Measurements from ENCODE around the gene OSBPL6.
"Not testable (repeated sequence)": the region's sequence is repeated elsewhere in the genome, so short reads cannot be mapped to it uniquely, and the experiment has no call there.

Gene OSBPL6

DNA sequence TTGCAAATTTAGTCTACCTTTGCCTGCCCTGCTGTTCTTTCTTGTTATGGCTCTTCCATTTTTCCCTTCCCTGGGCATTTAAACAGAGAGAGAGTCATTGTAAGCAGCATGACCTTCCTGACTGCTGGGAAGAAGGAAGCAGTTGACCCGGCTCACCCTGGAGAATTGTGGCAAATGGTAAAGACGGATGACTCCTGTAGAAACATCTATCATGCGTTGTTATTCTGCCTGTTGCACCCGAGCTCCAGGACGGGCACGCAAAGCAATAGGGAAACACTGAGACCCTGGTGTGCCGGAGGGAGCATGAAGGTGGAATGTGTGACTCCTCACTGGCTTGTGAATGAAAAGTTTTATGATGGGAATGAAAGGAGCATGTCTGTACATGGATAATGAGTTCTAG, 113.3 kb downstream of the OSBPL6 start:
- DNase-seq: no peak

DNA sequence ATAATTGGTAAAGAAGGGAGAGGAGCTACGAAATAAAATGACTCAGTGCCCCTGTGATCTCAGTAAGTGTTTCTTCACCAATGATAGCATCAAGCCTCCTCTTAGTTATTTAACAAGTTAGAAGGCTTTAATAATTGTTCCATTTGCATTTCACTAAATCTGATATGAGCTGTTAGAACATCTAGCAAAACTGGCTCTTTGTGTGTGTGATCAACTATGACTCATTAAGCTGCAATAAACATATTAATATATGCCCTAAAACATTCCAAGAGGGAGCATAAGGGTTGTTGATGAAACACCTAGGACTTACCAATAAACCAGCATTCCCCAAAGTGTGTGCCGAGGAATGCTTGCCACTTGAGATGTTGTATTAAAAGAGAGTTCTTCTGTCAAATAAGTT, 115.2 kb downstream of the OSBPL6 start:
- DNase-seq: no peak

DNA sequence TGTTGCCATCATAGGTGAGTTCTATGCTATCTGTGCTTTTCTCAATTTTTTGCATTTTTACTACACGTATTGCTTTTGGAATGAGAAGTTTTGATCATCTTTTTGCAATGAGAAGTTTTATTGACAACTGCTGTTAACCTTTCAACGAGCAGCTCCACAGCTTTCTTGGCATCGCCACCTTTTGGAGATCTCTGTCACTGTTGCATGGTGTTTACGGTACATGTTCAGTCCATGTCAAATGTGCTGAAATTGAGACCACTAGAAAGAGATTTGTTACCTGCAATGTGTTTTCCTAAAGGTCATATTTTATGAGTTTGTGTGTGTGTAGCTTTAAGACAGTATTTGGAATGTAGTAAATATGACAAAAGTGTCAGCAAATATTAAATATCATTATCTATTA, 120.8 kb downstream of the OSBPL6 start:
- no peak for DNase-seq

DNA sequence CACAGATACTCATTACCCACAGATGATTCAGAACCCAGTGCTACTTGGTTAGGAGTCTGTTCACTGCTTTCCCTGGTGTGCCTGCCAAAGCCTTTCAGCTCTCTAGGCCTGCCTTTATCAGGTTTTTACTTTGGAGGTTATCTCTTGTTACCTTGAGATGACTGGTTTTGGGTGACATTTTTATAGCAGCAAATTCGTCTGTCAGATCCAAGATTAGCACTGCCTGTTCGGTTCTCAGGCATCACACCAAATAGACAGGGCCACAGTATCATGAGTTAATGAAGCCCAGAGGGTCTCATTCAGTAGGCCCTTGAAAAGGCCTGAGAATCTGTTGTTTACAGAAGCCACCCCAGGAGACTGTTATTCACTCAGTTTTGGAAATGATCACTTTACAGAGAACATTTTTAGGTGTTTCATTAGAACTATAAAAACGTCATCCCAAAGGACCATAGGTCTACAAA, 121.2 kb downstream of the OSBPL6 start:
- DNase-seq: no peak

DNA sequence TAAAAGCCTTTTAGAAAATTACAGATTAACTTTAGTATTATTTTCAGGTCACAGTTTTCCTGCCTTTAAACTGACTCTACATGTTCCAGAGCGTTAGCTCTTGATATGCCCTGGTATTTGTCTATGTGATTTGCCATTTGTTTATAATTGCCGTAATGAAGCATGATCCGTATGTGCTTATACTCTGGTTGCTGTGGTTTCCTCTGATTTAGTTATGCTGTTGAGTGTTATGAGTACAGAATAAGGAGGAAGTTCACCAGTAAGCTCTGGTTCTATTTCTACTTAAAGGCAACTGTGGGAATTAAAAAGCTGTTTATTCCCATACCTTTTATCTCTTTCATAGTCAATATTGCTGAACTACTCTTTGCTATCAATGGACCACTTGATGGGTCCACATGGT, 123.5 kb downstream of the OSBPL6 start:
- no peak for DNase-seq

DNA sequence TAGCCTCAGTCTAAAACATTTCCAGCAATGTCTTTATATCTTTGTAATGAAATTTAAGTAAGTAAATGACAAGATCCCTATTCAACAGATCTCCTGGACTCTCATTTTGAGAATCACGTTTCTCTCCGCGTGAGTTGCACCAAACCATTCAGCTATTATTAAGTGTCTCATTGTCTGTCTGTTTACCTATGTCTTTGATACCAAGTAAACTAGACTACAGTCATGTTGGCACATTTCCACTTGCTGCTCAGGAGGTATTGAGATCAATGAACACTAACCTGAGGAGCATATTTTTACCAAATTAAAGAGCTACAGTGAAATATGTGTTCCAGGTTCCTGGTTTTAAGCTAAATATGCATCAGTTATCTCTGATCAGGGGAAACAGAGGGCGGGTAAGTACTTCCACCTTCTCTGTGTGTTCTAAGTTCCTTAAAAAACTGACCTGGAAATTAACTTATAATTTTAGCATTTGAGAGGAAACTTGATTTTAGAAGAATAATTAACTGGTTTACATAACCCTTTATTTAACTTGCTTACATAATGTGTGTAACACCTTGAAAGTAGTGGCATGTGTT, 125.8 kb downstream of the OSBPL6 start:
- DNase-seq: no peak

DNA sequence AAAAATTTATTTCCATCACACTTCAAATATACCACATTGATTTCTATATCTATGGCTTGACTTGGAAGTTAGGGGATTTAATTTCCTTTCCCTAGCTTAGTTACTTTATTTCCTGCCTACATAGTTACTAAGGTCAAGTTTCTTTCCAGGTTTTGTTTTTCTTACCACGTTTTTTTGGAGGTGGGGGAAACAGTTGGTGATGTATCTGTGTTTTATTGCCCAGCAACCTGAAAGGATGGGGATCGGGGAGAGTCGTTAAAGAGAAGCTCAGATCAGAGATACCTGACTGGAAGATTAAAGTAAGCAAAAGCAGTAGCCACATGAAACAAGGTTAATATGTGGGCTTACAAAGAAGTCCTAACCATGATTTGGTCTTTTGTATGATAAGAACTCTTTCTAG, 127.8 kb downstream of the OSBPL6 start:
- no peak for DNase-seq

DNA sequence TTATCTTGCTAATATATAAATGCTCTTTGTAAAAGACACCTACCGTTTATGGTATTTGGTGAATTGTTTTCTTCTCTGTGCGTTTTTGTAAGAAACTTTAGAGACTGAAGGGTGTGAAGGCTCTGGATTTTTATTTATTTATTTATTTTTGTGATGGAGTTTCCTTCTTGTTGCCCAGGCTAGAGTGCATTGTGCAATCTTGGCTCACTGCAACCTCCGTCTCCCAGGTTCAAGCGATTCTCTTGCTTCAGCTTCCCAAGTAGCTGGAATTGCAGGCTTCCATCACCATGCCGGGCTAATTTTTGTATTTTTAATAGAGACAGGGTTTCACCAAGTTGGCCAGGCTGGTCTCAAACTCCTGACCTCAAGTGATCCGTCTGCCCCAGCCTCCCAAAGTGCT, 129.0 kb downstream of the OSBPL6 start:
- not testable (repeated sequence) for DNase-seq

DNA sequence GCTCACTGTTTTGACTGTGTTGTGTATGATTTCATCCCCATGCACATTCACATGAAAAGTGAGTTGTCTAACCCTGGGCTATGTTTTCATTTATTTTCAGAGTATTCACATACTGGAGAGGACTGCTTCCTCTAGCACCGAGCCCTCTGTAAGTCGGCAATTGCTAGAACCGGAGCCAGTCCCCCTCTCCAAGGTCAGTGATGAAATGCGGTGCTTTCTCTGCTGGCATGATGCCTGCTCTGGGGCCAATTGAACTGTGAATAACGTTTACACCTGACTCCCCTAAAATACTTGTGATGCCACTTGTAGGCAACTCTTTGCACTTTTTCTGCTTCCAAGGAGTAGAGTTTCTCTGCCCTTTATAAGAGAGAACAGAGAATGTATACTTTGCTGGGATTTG, 129.8 kb downstream of the OSBPL6 start:
- DNase-seq: no peak

DNA sequence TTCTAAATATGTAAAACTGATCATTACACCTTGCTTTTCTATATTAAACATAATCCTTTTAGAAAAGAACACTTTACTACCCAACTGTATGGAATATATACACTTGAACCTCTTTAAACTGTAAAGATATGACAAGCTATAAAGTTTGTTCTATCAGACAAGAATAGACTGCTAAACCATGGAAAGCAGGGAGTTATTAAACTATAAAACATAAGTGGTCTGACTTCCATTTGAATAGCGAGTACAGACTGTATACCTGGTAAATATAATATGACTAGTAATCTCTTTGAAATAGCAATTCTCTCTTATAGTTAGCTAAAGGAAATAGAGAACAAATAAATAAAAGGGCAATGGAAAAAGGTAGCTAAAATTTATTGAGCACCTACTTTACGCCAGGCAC, 131.0 kb downstream of the OSBPL6 start:
- no peak for DNase-seq

DNA sequence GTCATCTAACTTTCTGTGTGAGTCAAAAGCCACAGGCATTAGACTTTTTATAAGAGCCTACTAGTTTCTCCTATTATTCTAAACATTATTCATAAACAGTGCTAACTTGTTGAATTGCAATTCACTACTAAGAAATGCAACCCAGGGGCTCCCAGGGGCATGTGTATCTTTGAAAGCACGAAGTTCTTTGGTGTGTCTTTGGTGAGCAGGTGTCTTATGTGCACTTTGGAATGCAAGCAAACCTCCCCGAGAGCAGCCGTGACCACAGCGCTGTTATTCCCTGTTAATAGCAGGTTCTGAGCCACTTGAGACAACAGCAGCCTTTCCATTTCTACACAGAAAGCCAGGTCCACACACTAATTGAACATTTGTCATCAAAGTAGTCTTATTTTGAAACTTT, 133.2 kb downstream of the OSBPL6 start:
- DNase-seq: no peak

DNA sequence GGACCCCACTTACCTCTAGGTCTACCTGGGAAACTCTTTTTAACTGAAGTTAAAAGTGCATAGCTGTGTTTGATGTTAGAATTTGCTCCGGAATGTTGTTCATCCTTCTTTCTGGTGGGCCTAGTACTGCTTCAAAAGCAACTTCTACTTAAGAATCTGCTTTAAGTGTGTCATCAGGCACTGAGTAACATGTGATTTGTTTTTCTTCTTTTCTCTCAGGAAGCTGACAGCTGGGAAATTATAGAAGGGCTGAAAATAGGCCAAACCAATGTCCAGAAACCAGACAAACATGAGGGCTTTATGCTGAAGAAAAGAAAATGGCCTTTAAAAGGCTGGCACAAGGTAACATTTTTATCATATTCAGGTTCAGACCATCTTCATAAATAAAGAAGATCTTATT, 133.7 kb downstream of the OSBPL6 start:
- no peak for DNase-seq

DNA sequence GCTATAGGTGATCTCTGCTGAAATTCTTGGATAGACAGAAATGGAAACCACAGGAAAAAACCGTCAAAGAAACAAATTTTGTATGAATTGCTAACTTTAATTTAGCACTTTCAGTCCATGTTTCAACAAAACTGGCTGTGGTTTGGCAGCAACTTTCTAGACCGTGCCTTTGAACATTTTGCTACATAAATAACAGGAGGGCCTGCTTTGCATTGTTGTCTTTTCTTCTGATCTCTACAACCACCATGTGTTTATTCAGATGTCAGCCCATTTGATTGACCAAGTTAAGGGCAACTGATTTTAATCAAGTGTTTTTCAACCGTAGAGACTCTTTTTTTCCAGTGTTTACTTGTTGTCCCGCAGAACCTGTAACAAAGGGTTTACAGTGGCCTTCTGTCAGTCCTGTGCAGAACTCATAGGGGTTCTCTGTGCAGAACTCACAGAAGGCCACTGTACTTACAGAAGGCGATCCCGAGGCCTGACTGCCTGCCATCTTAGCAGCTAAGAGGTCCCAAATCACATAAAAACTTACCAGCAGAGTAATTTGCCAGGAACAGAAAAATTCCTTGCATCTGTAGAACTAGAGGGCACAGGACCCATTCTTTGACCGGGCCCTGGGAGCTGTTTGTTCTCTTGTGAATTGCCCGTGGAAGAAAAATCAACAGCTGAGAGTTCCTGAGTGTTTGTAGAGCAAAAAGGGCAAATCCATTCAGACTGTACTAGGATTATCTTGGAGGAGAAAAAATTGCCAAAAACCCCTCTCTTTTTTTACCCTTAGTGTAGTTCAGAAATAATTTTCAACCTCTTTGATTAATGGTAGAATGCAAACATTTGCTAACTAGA, 136.1 kb downstream of the OSBPL6 start:
- DNase-seq: no peak

DNA sequence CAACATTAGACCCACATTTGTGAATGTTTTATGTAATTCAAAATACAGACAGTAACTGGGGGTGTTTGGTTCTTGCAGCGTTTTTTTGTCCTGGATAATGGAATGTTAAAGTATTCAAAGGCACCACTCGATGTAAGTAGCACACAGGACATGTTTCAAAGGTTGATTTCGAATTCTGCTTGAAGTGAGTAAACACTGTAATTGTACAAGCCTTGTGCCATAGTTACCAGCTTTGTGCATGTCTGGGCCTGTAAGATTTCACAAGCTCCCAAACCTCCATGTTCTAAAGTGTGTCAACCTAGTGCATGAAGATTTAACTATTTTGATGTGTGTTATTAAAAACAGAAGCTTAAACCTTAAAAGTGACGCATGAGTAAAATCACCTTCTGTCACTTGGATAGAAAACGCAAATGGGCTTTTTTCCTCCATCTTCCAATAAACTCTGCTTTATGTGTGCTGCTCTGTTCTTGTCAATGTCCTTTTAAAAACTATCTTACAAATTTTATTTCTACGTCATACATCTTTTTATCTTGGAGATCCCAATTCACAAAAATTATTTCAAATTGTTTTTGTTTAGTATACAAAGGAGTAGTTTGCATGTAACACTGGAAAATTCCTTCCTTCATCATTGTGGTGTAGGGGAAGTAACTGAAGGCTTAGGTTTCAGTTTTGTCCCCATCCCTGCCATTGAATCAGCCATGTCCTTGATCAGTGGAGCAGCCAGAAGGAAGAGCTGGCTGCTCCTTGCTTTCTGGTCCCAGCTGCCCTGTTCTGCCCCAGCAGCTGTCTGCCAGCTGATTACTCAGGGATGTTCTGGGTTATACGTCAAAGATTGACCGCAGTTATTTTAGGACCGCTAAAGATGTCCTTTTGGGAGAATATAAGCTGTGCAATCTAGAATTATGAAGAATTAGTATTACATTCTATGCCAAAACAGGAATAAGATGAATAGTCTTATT, 137.4 kb downstream of the OSBPL6 start:
- no peak for DNase-seq

DNA sequence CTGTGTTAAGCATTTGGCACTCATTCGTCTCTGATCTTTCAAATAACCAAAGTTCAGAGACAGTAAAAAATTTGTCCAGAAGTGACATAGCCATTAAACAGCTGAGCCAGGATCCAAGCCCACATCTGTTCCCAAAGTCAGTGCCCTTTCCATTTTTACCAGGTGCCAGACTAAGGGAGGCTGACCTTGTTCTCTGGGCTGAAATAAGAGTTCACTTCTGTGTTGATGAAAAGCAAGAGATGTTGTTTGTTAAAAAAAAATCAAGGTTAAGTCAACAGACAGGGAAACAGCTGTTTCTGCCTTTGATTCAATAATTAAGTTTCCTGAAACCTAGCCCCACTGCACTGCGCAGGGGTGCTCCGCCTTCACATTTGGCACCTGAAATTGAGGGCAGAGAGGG, 139.5 kb downstream of the OSBPL6 start:
- no peak for DNase-seq

DNA sequence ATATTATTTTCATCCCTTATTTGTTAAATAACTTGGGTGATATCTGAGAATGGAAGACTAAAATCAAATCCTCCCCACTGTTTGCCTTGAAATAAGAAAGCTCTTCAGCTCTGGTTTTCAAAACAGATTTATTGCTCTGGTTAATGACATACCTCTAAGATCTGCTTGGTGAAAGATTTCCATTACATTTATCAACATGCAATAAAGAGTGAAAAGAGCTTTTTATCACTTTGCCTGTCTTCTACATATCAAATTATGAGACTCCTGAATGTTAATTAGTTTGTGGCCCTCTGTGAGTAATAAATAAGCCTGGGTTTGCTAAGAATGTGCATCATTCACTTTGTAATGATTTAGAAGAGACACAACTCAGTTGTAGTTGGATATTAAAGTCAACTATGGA, 140.9 kb downstream of the OSBPL6 start:
- no peak for DNase-seq

DNA sequence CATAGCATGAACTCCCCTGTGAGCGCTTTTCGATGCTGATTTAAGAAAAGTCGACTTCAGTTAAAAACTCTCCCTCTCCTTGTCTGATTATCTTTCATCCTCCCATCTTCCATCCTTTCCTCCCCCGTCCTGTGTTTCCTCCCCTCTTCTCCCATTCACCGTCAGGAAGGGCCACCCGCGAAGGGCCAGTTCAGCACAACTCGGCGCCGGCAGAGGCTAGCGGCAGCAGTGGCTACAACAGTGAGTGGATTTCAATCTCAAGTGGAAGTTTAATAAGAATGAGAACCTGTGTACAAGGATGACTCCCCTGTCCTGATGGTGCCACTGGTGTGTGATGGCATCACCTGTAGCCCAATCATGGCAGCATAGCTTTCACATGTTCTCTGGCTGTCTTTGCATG, 149.8 kb downstream of the OSBPL6 start:
- no peak for DNase-seq

DNA sequence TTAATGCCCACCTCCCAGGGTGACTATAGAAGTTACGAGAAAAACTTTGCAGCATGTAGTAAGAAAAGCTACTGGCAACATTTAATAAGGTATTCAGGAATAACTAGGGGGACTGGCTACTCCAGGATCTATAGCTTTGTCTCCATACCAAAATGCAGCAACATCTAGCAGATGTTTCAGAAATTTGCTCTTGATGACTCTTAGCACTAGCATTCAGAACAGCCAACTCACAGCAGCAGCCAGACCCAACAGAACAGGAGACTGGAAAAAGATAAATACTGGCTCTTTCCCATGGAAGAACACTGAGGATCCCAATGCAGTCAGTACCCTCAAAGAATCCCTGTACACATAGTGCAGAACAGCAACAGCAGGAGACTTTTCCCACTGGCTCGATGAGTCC, 151.6 kb downstream of the OSBPL6 start:
- no peak for DNase-seq

DNA sequence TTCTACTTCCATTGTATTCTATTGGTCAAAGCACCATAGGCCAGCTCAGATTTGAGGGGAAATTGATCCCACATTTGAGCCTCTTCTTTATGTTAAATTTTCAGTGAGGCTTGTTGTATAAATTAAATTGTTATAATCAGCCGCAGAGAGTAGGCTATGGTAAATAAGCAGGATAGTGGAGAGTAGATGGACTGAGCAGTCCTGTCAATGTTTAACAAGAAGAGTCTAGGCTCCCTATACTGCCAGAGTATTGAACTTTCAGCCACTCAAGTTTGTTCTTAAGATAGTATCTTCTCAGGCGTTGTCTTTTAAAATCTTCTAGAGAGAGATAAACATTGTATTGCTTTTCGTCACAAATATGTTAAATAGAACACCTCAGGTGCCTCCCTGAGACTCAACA, 155.7 kb downstream of the OSBPL6 start:
- no peak for DNase-seq

DNA sequence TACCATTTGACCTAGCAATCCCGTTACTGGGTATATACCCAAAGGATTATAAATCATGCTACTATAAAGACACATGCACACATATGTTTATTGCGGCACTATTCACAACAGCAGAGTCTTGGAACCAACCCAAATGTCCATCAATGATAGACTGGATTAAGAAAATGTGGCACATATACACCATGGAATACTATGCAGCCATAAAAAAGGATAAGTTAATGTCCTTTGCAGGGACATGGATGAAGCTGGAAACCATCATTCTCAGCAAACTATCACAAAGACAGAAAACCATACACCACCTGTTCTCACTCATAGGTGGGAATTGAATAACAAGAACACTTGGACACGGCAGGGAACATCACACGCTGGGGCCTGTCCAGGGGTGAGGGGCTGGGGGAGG, 163.4 kb downstream of the OSBPL6 start:
- DNase-seq: not testable (repeated sequence)

DNA sequence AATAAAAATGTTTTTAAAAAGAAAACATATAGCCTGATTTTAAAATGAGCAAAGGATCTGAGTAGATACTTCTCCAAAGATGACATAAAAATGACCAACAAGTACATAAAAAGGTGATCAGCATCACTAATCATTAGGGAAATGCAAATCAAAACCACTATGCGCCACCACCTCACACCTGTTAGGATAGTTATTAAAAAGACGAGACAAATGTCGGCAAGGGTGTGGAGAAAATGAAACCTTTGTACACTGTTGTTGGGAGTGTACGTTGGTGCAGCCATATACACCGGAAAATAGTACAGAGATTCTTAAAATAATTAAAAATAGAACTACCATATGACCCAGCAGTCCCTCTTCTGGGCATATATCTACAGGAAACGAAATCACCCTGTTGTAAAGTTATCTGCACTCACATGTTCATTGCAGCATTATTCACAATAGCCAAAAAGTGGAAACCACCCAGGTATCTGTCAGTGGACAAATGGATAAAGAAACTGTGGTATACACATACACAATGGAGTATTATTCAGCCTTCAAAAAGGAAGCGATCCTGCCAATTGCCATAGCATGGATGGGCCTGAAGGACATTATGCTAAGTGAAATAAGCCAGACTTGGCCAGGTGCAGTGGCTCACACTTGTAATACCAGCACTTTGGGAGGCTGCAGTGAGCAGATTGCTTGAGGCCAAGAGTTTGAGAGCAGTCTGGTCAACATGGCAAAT, 165.0 kb downstream of the OSBPL6 start:
- no peak for DNase-seq

DNA sequence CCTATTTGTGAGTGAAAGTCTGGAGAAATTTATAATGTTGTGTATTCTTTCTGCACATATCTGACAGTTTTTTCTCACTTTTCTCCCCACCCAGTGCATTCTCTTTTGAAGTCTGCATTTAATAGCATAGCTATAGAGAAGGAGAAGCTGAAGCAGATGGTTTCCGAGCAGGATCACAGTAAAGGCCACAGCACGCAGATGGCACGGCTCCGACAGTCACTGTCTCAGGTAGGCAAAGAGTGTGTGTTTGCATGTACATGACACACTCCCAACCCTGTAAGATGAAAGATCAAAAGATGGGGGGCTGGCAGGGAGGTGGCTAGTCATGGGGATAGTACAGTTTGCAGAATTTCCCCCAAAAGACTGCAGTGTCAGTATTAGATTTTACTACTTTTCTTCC, 167.3 kb downstream of the OSBPL6 start:
- no peak for DNase-seq

DNA sequence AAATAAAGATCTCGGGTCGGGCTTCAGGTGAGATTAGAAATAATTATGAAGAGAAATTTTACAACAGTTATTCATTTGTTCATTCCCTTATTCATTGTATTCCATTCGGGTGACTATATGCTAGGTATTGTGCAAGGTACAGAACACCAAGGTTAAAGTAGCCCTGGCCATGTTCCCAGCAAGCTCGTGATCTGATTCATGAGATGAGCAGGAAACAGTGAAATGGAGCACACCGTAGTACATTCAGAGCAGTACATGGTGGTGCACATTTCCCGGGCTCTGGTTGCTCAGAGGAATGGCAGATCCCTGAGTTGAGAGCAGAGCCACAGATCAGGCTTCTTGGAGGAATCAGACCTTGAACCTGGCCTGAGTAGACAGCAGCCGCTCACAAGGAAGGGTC, 168.9 kb downstream of the OSBPL6 start:
- no peak for DNase-seq
